B cell (primary cell): ENCODE results near the gene SPIRE1. TPM values are rescaled to one million over a fixed set of nuclear protein-coding genes. Genes with fewer than 3 reads are reported as not detected.

Experiments used
- ATAC-seq: fragments of 200-7000 bp; cut with Tn5 transposase; one replicate; pipeline ENCODE4 v1.10.0; 2021; ENCODE audit warnings: low read depth, mild to moderate bottlenecking, moderate number of reproducible peaks, moderate library complexity
- CTCF ChIA-PET: fragments of 350-600 bp; sonication (Branson Sonifier 250); formaldehyde crosslinking; loops from one replicate; lab custom pipeline; 2021; ENCODE audit warnings: antibody characterized with exemption, inconsistent platforms; lab: Charles Lee
- POLR2A ChIA-PET: fragments of 350-600 bp; sonication (Branson Sonifier 250); formaldehyde crosslinking; loops from one replicate; lab custom pipeline; 2021; ENCODE audit warnings: antibody characterized with exemption; lab: Charles Lee
- DNase-seq: peaks from one replicate; pipeline ENCODE4 v3.0.0; 2013
- H2AFZ ChIP-seq: 2 replicates; pipeline ENCODE4 v1.6.1; 2012; ENCODE audit warnings: mild to moderate bottlenecking, low read depth, low read length; ENCODE audit not compliant: insufficient read depth, poor library complexity, severe bottlenecking
- H3K27ac ChIP-seq, 2 donors: 1 replicate in 1 of 2; 2 replicates in 1 of 2; pipeline ENCODE4 v1.5.1; 2012 to 2013; ENCODE audit warnings: low read length in 2 of 2, mild to moderate bottlenecking in 2 of 2, moderate library complexity in 1 of 2
- H3K27me3 ChIP-seq, 4 experiments: fragments of 200-600 bp in 1 of 4; sonication (generic) in 1 of 4; replicated peaks in 1 of 4; 1 replicate in 2 of 4; 2 replicates in 2 of 4; pipeline versions ENCODE4 v1.6.1 to v1.7.0; 2013 to 2016; ENCODE audit warnings: low read length in 3 of 4, mild to moderate bottlenecking in 2 of 4, mixed read lengths in 1 of 4, moderate library complexity in 1 of 4; ENCODE audit not compliant: insufficient read depth in 4 of 4, control insufficient read depth in 3 of 4; ENCODE audit errors: control extremely low read depth in 1 of 4
- H3K36me3 ChIP-seq, 2 experiments: replicated peaks in 1 of 2; 1 replicate in 1 of 2; 2 replicates in 1 of 2; pipeline versions ENCODE4 v1.6.1 to v1.7.1; 2013; ENCODE audit warnings: low read length in 1 of 2; ENCODE audit not compliant: insufficient read depth in 2 of 2, control insufficient read depth in 1 of 2; ENCODE audit errors: control extremely low read depth in 1 of 2, extremely low read depth in 1 of 2
- H3K4me1 ChIP-seq, 2 donors: fragments of 200-600 bp in 1 of 2; sonication (generic) in 1 of 2; 1 replicate in 1 of 2; 2 replicates in 1 of 2; pipeline versions ENCODE4 v1.5.1 to v1.6.1; 2013 to 2017; ENCODE audit warnings: low read length in 2 of 2; ENCODE audit not compliant: control insufficient read depth in 2 of 2, insufficient read depth in 2 of 2
- H3K4me2 ChIP-seq: replicated peaks from 2 replicates; pipeline ENCODE3; 2012; ENCODE audit warnings: mild to moderate bottlenecking, low read depth, low read length; ENCODE audit not compliant: poor library complexity, severe bottlenecking
- H3K4me3 ChIP-seq, 5 experiments: fragments of 200-600 bp in 1 of 5; sonication (generic) in 1 of 5; 1 replicate in 3 of 5; 2 replicates in 2 of 5; pipeline versions ENCODE4 v1.5.1 to v1.7.0; 2011 to 2016; ENCODE audit warnings: low read length in 4 of 5, mild to moderate bottlenecking in 4 of 5, low read depth in 2 of 5, control low read depth in 1 of 5, moderate library complexity in 1 of 5; ENCODE audit not compliant: insufficient read depth in 1 of 5; ENCODE audit errors: control extremely low read depth in 1 of 5, extremely low read depth in 1 of 5
- H3K79me2 ChIP-seq: fragments of 200-600 bp; sonication (generic); one replicate; pipeline ENCODE4 v1.6.0; 2016; ENCODE audit warnings: low read length; ENCODE audit not compliant: control insufficient read depth, insufficient read depth
- H3K9ac ChIP-seq: fragments of 200-600 bp; sonication (generic); 2 replicates; pipeline ENCODE4 v1.6.1; 2017; ENCODE audit warnings: mild to moderate bottlenecking, low read length, moderate library complexity
- H3K9me3 ChIP-seq, 3 donors: one replicate each; pipeline versions ENCODE4 v1.6.1 to v1.7.1; 2013; ENCODE audit warnings: low read length in 2 of 3; ENCODE audit not compliant: control insufficient read depth in 2 of 3, insufficient read depth in 1 of 3; ENCODE audit errors: control extremely low read depth in 1 of 3
- H4K20me1 ChIP-seq: 2 replicates; pipeline ENCODE4 v1.6.0; 2012; ENCODE audit warnings: mild to moderate bottlenecking, low read length; ENCODE audit not compliant: insufficient read depth, control insufficient read depth, poor library complexity, severe bottlenecking
- H3K27ac Mint-ChIP-seq: one replicate; pipeline ENCODE4 v1.8.0; 2021; ENCODE audit warnings: mixed read lengths
- H3K27me3 Mint-ChIP-seq: one replicate; pipeline ENCODE4 v1.8.0; 2021; ENCODE audit warnings: mixed read lengths
- H3K4me1 Mint-ChIP-seq: one replicate; pipeline ENCODE4 v1.8.0; 2021; ENCODE audit warnings: mixed read lengths
- H3K4me3 Mint-ChIP-seq: one replicate; pipeline ENCODE4 v1.8.0; 2021; ENCODE audit warnings: mixed read lengths
- H3K9me3 Mint-ChIP-seq: one replicate; pipeline ENCODE4 v1.8.0; 2022; ENCODE audit warnings: mixed read lengths; ENCODE audit not compliant: insufficient read depth
- CTCF ChIP-seq: fragments of 200-600 bp; IDR thresholded peaks from one replicate; pipeline ENCODE4 v1.8.0; 2022; ENCODE audit warnings: antibody characterized with exemption, mild to moderate bottlenecking
- EZH2 ChIP-seq: IDR thresholded peaks from 2 replicates; pipeline ENCODE4 v1.6.1; 2012; ENCODE audit warnings: borderline replicate concordance, low read depth, mild to moderate bottlenecking, moderate library complexity, low read length; ENCODE audit not compliant: insufficient read depth, poor library complexity, severe bottlenecking
- WGBS: methylation state at CpG from one replicate; pipeline ENCODE4 v1.1.5; 2013; ENCODE audit warnings: missing lambda C conversion rate; ENCODE audit not compliant: insufficient coverage; 5-methylcytosine and 5-hydroxymethylcytosine counted together
- intact Hi-C: fragments of 100-400 bp; cut with micrococcal nuclease; formaldehyde crosslinking; loops from one replicate; pipeline ENCODE4 v1.10.0; 2022
- polyA plus RNA-seq: library from polyadenylated mRNA; depleted of rRNA; stranded (reverse); fragments of >200 nt; gene quantifications from 2 replicates; pipeline ENCODE4 v1.2.3, GENCODE V29; 2012
- total RNA-seq, 2 donors: library from RNA; stranded (reverse); fragments of 120-200 nt in 1 of 2; gene quantifications; 1 replicate in 1 of 2; 2 replicates in 1 of 2; pipeline versions ENCODE4 v1.2.3 to v1.2.4, GENCODE V29; 2013 to 2022

Gene SPIRE1
- total and polyA plus RNA-seq, 2 donors (not counting 1 experiment from before 2014, with no cell fraction given), result 0.22 to 4.0 TPM

GRCh38 chr18:12689256-12689850, 31.4 kb upstream of the SPIRE1 start:
- DNase-seq (no peak), ATAC-seq (no peak)
- H3K4me3 Mint-ChIP-seq, result no peak overlapping the region
- Histone ChIP-seq H3K36me3 (no peaks in the 10 kb centered on the region), H3K79me2 (no peaks in the 10 kb centered on the region), H3K27me3 (no peaks in the 10 kb centered on the region), H3K9me3 (no peaks in the 10 kb centered on the region), H3K9ac (no peak overlapping the region), H3K4me3 (no peak overlapping the region), H3K4me2 (no peak overlapping the region), H2AFZ (no peak overlapping the region), H3K4me1 (no peaks in the 10 kb centered on the region), H3K27ac (no peak overlapping the region), H4K20me1 (no peaks in the 10 kb centered on the region)
- intact Hi-C loops, result no loop called here
- no peak overlapping the region for H3K27ac Mint-ChIP-seq
- H3K27me3 Mint-ChIP-seq, result no peaks in the 10 kb centered on the region
- POLR2A ChIA-PET, result no interaction called here
- no peak for TF ChIP-seq CTCF
- no peak for TF ChIP-seq EZH2
- CTCF ChIA-PET, result no interaction called here
- no peaks in the 10 kb centered on the region for H3K4me1 Mint-ChIP-seq
- H3K9me3 Mint-ChIP-seq, result no peaks in the 10 kb centered on the region
- no CpG with 5 or more reads among the region's 4 CpGs for WGBS

- no peak for DNase-seq
- Histone ChIP-seq H3K4me1 (no peaks in the 10 kb centered on the region), H3K27ac (no peak overlapping the region), H3K27me3 (no peaks in the 10 kb centered on the region), H2AFZ (no peak overlapping the region), H3K9me3 (no peaks in the 10 kb centered on the region), H3K9ac (no peak overlapping the region), H3K4me2 (no peak overlapping the region), H4K20me1 (no peaks in the 10 kb centered on the region), H3K79me2 (no peaks in the 10 kb centered on the region), H3K4me3 (no peak overlapping the region), H3K36me3 (peaks cover 0 to 3% of the 10 kb centered on the region in 2 experiments)
- intact Hi-C loops, result no loop called here
- ChIA-PET CTCF (no interaction called here), POLR2A (no interaction called here)
- no peak for ATAC-seq
- Mint-ChIP-seq H3K27me3 (no peaks in the 10 kb centered on the region), H3K4me3 (no peak overlapping the region), H3K27ac (no peak overlapping the region), H3K9me3 (no peaks in the 10 kb centered on the region), H3K4me1 (no peaks in the 10 kb centered on the region)
- no CpG with 5 or more reads among the region's 3 CpGs for WGBS
- TF ChIP-seq CTCF, result no peak
- no peak for TF ChIP-seq EZH2
Observed at GRCh38 chr18:12686100-12686499, 28.2 kb upstream of the SPIRE1 start.
